ENCODE measurements around the gene FAM227A. TPM values are rescaled to one million over a fixed set of nuclear protein-coding genes. Genes with fewer than 3 reads are reported as not detected.

Gene FAM227A
- total and polyA plus RNA-seq, 2 donors from 2014 or later = 0.80 to 3.4 TPM

DNA sequence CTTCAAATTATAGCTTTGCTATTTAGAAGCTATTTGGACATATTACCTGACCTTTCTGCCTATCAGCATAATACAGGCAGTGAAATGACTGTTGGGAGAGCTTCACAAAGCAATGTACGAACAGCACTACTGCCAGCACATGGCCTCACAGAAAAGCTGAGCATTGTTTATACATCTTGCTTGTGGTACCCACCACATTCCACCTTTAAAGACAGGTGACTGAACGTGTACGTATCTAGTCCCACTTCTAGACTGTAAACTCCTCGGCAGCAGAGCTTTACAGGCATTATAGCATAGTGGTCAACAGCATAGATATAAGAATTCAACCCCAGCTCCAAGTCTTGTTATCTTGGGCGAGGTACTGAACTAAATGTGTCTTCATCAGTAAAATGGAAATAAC is 43.0 kb upstream of the FAM227A start:
- H3K4me3 ChIP-seq (ENCODE audit: low read length in 3 of 3) = peak overlapping the region; percentile 53 to 84 (median 80)

DNA sequence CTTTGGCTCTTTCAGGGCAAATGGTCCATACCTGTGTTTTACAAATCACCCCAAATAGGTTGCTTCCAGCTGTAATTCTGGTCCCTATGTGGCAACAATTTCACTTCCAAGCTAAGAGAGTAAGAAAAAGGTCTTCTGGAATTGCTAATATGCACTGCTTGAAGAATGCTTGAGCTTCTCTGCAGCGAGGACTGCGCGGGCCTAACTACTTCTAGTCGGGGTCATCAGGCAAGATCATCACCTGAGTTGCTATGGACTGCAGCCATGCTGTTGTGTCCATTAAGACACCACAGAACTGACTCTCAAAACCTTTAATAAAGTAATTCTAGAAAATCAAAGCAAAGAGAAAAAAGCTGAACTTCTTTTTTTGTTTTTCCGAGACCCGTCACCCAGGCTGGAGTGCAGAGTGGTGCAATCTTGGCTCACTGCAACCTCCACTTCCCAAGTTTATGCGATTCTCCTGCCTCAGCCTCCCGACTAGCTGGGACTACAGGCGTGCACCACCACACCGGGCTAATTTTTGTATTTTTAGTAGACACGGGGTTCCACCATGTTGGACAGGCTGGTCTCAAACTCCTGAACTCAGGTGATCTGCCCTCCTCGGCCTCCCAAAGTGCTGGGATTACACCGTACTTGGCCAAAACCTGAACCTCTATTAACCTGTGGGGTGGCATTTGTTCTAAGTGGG is 42.4 kb upstream of the FAM227A start:
- Histone ChIP-seq H3K27ac (ENCODE audit: low read depth in 2 of 2, low read length in 2 of 2) (no peak overlapping the region), H3K4me1 (ENCODE audit: control insufficient read depth in 2 of 3, insufficient read depth in 2 of 3, low read depth in 1 of 3, low read length in 3 of 3) (peaks cover 6 to 33% (median 28%) of the 10 kb centered on the region in 3 donors), H3K27me3 (ENCODE audit: control insufficient read depth, insufficient read depth, low read length) (no peaks in the 10 kb centered on the region), H3K9ac (ENCODE audit: low read length in 3 of 3) (no peak overlapping the region), H3K36me3 (ENCODE audit: control insufficient read depth in 2 of 3, insufficient read depth in 3 of 3, low read length in 3 of 3) (no peaks in the 10 kb centered on the region), H3K9me3 (ENCODE audit: control insufficient read depth in 2 of 3, insufficient read depth in 1 of 3, low read length in 3 of 3) (no peaks in the 10 kb centered on the region), H3K4me3 (ENCODE audit: low read length in 3 of 3) (peak overlapping the region in 2 of 3 donors; percentile 80 to 84)
- TF ChIP-seq, protein P1, sequence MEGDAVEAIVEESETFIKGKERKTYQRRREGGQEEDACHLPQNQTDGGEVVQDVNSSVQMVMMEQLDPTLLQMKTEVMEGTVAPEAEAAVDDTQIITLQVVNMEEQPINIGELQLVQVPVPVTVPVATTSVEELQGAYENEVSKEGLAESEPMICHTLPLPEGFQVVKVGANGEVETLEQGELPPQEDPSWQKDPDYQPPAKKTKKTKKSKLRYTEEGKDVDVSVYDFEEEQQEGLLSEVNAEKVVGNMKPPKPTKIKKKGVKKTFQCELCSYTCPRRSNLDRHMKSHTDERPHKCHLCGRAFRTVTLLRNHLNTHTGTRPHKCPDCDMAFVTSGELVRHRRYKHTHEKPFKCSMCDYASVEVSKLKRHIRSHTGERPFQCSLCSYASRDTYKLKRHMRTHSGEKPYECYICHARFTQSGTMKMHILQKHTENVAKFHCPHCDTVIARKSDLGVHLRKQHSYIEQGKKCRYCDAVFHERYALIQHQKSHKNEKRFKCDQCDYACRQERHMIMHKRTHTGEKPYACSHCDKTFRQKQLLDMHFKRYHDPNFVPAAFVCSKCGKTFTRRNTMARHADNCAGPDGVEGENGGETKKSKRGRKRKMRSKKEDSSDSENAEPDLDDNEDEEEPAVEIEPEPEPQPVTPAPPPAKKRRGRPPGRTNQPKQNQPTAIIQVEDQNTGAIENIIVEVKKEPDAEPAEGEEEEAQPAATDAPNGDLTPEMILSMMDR (IDR thresholded peaks at IDR 0.05; ENCODE audit: borderline replicate concordance, extremely low read depth, insufficient read depth) = no peak
- DNase-seq (no peak), FAIRE-seq (no peak)
- intact Hi-C loops (cut with DNase I) = no loop called here

More for the DNA sequence above, 43.0 kb upstream of the FAM227A start:
- no peaks in the 10 kb centered on the region for H3K27me3 ChIP-seq (ENCODE audit: control insufficient read depth, insufficient read depth, low read length)
- no peaks in the 10 kb centered on the region for H3K9me3 ChIP-seq (ENCODE audit: control insufficient read depth in 2 of 3, insufficient read depth in 1 of 3, low read length in 3 of 3)
- peak overlapping the region in 1 of 2 donors; percentile 92 for H3K27ac ChIP-seq (ENCODE audit: low read depth in 2 of 2, low read length in 2 of 2)
- TF ChIP-seq, protein P1 (IDR thresholded peaks at IDR 0.05; ENCODE audit: borderline replicate concordance, extremely low read depth, insufficient read depth) = no peak
- H3K9ac ChIP-seq (ENCODE audit: low read length in 3 of 3) = peak overlapping the region; percentile 13 to 95 (median 33)
- intact Hi-C loops (cut with DNase I) = no loop called here
- H3K4me1 ChIP-seq (ENCODE audit: control insufficient read depth in 2 of 3, insufficient read depth in 2 of 3, low read depth in 1 of 3, low read length in 3 of 3) = peaks cover 6 to 33% (median 28%) of the 10 kb centered on the region in 3 donors
- DNase-seq = no peak
- no peaks in the 10 kb centered on the region for H3K36me3 ChIP-seq (ENCODE audit: control insufficient read depth in 2 of 3, insufficient read depth in 3 of 3, low read length in 3 of 3)
- FAIRE-seq = no peak

DNA sequence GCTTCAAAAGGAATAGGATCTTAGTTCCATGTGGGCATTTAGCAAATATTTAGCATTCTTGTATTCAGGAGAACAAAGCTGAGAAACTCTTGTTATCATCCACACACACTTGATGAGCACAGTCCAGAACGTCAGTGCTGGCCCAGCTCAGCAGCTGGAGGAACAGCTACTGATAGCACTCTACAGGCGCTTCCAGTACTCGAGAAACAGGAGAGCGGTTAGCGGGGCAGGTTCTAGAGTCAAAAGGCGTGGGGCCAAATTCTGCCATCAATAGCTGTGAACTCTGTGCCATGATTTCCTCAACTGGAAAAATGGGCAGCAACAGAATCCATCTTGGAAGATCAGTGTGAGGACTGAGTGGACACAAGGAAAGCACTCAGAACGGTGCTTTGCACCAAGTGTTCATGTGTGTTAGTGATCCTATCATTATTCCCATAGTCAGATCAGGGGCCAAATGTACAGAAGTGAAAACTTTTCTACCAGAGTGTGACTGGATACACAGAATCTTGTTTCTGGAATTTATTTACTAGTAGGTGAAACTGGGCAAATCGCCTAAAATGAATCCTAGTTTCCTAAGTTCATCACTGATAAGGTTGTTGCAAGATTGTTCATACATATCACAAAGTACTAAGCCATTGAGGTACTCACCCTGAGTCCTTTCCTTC is 41.4 kb upstream of the FAM227A start:
- FAIRE-seq (no peak), DNase-seq (no peak)
- Histone ChIP-seq H3K27ac (ENCODE audit: low read depth in 2 of 2, low read length in 2 of 2) (peak overlapping the region in 1 of 2 donors; percentile 23), H3K4me3 (ENCODE audit: low read length in 3 of 3) (no peak overlapping the region), H3K4me1 (ENCODE audit: control insufficient read depth in 2 of 3, insufficient read depth in 2 of 3, low read depth in 1 of 3, low read length in 3 of 3) (peaks cover 6 to 33% (median 28%) of the 10 kb centered on the region in 3 donors), H3K9me3 (ENCODE audit: control insufficient read depth in 2 of 3, insufficient read depth in 1 of 3, low read length in 3 of 3) (no peaks in the 10 kb centered on the region), H3K36me3 (ENCODE audit: control insufficient read depth in 2 of 3, insufficient read depth in 3 of 3, low read length in 3 of 3) (no peaks in the 10 kb centered on the region), H3K9ac (ENCODE audit: low read length in 3 of 3) (no peak overlapping the region), H3K27me3 (ENCODE audit: control insufficient read depth, insufficient read depth, low read length) (no peaks in the 10 kb centered on the region)
- intact Hi-C loops (cut with DNase I) = no loop called here
- TF ChIP-seq, protein P1 (IDR thresholded peaks at IDR 0.05; ENCODE audit: borderline replicate concordance, extremely low read depth, insufficient read depth) = no peak

All from kidney (tissue), 14 donors.